GM12874 (cell line): ENCODE results near the gene CCDC137.

Experiments used
- CTCF ChIP-seq: IDR thresholded peaks from 2 replicates; pipeline ENCODE4 v1.5.1; 2011; ENCODE audit warnings: low read depth, mild to moderate bottlenecking, control low read depth, low read length, moderate library complexity; ENCODE audit not compliant: insufficient read depth

Gene CCDC137

GRCh38 chr17:81717049-81717765 lies 50.7 kb downstream of the CCDC137 start:
- no peak for TF ChIP-seq CTCF

- TF ChIP-seq CTCF: no peak
Measured at GRCh38 chr17:81717766-81718089, 51.2 kb downstream of the CCDC137 start.

GRCh38 chr17:81719410-81720266 lies 53.1 kb downstream of the CCDC137 start:
- TF ChIP-seq CTCF: no peak

GRCh38 chr17:81720267-81721071 lies 53.9 kb downstream of the CCDC137 start:
- no peak for TF ChIP-seq CTCF

- TF ChIP-seq CTCF: no peak
Measured at GRCh38 chr17:81722184-81723120, 55.9 kb downstream of the CCDC137 start.
